HG03108 (cell line): ENCODE results near the gene CLMP.

Experiments
- ATAC-seq: cut with Tn5 transposase; IDR thresholded peaks from one replicate; pipeline ENCODE4 v1.9.1; 2021; ENCODE audit warnings: moderate library complexity; ENCODE audit not compliant: unreplicated experiment

The CLMP gene

DNA sequence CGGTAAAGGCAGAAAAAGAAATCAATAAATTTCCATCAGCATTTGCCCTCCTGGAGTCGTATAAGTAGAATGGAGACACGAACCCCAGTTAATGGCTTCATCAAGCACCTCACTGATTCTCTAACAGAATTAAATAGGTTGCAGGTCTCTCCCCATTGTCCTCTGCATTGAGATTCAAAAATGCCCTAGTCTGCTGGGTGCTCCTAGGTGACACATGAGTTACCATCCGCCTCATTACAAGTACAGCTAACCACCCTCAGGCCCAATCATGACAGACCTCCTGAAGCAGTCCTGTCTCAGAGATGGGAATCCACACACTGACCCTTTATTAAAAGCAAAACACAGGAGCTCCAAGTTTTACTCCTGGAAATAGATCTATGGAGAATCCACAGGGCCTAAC is 164.5 kb downstream of the CLMP start:
- no peak for ATAC-seq

DNA sequence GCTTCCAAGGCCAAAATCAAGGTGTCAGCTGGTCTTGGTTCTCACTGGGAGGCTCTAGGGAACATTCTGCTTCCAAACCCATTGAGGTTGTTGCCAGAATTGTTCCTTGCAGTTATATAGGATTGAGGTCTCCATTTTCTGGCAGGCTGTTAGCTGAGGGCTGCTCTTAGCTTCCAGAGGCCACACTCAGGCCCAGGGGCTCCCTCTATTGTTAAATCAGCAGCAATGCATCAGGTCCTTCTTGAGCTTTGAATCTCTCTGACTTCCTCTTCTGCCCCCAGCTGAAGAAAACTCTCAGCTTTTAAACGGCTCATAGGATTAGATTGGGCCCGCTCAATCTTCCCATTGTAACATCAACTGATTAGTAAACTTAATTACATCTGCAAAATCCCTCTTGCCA is 174.1 kb downstream of the CLMP start:
- no peak for ATAC-seq
